ENCODE data around the gene IL17B.
A peak's percentile ranks its signal among the peaks of the same experiment; 100 is the strongest.

Gene IL17B

DNA sequence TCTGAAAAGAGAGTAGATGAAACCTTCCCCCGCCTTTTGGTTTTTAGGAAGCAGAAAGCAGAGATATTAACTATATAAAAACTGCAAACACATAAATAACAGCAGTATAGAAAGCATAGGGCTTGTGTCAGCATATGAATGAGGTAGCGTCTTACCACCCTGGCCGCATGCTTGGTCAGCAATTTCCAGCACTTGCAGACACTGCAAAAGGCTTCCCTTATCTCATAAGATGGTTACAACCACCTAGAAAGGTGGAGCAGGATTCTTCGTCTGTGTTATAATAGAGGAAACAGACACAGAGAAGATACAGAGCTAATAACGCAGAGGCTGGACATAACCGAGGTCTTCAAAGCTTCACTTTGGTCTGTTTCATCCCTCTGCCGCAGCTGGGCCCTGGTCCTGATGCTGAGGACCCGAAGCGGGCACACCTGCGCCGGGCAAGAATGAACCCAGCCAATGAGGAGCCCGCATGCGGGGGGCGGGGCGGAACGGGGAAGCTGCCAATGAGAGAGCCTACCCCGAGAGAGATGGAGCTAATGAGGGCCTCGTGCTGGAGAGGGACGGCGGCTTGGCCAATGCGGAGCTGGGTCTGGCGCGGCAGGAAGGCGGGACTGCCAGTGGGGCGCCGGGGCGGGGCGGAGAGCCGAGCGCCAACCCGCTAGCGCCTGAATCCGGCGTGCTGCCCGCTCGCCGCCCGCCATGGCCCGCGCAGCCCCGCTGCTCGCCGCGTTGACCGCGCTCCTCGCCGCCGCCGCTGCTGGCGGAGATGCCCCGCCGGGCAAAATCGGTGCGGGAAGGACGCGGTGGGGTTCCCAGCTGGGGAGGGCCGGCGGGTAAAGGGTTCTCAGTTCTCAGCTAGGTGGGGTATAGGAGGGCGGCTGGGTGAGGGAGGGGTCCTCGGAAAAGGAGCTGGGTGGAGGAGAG is 21.5 kb downstream of the IL17B start, which contains the start of gene PCYOX1L:
Gene PCYOX1L (plus strand): TSS at position 677 of the 924 bp plus-strand sequence. CDS start 23 bp downstream, at position 700.
- DNase-seq (ENCODE audit: low read depth, low spot score), result peak; percentile 86

DNA sequence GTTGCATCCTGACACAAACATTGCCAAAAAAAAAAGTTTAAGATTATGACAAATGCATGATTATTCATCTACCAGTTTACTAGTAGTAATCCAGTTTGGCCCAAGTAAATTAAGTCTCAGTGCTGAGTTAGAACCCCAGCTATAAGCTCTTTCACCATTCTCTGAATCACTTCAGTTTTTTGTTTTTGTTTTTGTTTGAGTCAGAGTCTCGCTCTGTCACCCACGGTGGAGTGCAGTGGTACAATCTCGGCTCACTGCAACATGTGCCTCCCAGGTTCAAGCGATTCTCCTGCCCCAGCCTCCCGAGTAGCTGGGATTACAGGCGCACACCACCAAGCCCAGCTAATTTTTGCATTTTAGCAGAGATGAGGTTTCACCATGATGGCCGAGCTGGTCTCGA is 22.7 kb downstream of the IL17B start:
- no peak for DNase-seq (ENCODE audit: low read depth, low spot score)

DNA sequence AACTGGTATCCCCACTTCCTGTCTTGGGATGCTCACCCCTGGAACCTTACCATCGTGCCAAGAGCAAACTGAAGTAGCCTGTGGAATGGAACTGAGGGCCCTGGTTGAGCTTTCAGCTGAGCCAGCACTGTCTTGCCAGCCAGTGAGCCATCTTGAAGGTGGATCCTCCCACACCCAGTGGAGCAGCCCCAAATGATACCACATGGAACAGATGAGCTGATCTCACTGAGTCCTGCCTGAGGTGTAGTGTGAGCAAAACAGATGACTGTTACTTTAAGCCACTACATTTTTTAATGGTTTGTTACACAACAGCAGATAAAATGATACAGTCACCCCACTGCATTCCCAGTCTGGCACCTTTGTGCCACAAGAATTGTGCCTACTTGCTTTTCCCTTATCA is 23.4 kb downstream of the IL17B start:
- no peak for DNase-seq (ENCODE audit: low read depth, low spot score)

DNA sequence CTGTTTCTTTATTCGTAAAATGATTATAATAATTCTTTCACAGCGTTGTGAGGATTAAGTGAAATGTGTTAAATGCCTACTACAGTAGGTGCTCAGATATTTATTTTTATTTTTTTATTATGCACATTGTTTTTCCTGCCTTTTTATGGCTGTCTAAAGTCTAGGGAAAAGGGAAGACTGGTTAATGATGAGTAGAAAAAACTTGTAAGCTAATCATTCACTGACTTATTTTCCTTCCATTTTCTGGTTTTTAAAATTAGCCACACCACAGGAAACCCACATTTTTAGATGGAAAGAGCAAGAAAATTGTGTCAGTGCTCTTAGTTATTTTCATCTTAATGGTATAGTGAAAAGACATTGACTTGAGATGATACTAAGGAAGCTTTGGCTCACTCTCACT is 25.2 kb downstream of the IL17B start:
- DNase-seq (ENCODE audit: low read depth, low spot score), result no peak

DNA sequence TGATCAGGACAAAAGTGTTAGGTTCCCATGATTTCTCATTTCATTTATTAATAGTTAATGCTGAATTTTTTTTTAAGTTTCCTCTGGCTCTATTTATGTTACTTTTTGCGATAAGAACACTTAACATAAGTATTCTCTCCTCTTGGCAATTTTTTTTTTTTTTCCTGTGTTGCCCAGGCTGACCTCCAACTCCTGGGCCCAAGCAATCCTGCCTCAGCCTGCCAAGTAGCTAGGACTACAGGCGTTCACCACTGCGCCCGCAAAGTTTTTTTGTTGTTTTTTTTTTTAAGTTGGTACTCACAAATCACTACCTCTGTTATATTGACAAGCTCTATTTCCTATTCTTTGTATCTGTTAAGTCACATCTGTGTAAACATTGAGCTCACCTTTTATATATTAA is 26.9 kb downstream of the IL17B start:
- no peak for DNase-seq (ENCODE audit: low read depth, low spot score)

DNA sequence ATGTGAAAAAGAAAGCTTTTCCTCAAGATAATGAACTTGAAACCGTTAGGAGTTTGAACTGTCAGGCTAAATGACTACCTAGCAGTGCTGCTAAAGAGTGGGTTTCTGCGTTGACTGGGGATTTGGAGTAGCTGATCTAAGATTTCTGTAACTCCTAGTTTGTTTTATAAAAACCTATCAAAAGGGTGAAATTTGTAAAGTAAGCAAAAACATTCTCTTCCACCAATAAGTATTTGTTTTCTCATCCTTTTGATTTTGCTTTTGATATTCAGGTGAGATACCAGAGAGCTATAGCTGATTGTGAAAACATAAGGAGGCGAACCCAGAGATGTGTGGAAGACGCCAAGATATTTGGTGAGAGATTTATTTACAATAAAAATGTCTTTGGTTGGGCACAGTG is 29.7 kb downstream of the IL17B start:
- no peak for DNase-seq (ENCODE audit: low read depth, low spot score)

DNA sequence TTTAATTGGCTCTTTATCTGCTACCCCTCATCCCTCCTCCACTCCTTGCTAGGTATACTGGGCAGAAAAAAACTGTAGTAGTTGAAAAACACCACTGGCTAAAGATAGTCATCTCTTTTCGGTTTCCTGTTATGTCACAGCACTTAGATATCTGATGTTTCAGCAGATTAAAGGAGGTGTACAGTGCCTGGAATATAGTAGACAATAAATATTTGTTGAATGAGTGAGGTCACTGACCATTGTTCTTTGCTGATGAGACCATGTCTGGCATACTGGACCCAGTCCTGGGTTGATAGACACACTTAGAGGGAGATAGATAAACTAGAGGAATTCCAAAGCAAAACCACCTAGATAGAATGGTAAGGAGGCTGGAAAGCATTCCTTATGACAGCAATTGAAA is 30.6 kb downstream of the IL17B start:
- no peak for DNase-seq (ENCODE audit: low read depth, low spot score)

DNA sequence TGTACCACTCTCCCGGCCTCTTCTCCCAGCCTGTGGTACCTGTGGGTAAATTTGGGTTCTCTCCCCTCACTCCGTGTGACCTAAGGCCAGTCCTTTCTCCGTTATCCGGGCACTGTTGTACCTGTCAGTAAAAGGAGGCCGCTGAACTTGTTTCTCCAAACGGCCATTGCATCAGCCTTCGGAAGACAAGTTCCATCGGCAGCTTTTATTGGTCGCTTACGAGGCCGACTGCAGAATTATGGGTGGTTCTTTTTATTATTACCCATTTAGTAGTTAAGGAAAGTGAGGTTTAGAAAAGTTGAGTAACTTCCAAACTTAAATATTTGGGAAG is 33.2 kb downstream of the IL17B start:
- no peak for DNase-seq (ENCODE audit: low read depth, low spot score)

DNA sequence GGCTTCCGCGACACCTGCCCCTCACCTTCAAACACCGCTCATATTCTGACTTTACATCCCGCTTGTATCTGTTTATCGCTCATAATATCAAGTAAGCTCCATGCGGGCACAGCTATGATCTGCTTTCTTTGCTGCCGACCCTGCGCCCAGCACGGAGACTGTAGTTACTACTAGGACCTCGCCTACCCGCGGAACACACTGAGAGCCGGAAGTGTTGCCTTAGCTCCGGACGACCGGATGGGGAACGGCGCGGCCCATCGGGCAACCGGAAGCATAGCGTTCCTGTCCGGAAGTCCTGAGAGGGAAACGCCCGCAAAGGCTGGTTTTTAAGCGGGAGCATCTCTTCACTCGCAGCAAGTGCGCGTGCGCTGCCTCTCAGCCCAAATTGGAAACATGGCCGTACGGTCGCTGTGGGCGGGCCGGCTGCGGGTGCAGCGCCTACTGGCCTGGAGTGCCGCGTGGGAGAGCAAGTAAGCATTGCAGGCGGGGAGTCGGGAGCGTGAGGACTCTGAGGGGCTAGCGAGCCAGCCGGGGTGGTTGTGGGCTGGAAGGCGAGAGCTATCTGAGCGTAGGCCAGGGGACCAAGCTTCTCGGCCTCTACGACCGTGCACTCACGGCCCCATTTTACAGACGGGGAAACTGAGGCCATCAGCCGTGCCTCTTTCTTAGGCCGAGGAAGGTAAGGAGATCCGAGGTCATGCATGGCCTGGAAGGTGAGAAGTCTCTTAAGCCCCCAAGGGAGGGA is 33.8 kb downstream of the IL17B start, which contains the start of gene GRPEL2:
Gene GRPEL2 (plus strand): TSS at position 353 of the 745 bp plus-strand sequence. CDS start 41 bp downstream, at position 394.
- DNase-seq (ENCODE audit: low read depth, low spot score), result peak; percentile 90

DNA sequence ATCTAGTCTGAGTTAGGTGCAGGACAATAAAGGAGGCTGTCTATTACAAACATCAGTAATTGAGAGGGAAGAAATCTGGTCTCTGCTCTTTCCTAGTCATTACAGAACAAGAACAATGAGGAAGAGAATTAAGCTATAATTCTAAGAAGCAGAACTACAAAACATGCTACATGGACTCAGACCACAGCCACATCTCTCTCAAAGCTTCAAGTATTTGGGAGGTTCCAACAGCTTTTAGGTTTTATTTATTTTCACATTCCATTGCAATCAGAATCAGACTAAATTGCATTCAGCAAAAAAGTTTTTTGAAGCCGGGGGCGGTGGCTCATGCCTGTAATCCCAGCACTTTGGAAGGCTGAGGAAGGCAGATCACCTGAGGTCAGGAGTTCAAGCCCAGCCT is 34.9 kb downstream of the IL17B start:
- no peak for DNase-seq (ENCODE audit: low read depth, low spot score)

DNA sequence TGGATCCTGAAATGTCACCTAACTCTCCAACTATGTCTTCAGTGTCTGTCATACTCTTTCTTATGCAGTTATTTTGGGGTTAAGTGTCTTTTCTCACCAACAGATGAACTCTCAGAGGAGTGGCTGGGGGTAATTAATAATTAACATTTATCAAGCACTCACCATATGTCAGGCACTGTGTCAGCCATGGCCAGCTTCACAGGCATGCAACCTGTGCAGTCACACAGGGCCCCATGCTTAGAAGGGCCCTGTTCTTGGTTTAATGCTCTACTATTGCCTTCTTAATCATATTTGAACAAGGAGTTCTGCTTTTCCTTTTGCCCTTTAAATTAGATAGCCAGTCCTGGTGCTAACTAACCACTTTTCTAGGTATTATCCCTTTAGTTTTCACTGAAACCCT is 37.2 kb downstream of the IL17B start:
- DNase-seq (ENCODE audit: low read depth, low spot score), result no peak

DNA sequence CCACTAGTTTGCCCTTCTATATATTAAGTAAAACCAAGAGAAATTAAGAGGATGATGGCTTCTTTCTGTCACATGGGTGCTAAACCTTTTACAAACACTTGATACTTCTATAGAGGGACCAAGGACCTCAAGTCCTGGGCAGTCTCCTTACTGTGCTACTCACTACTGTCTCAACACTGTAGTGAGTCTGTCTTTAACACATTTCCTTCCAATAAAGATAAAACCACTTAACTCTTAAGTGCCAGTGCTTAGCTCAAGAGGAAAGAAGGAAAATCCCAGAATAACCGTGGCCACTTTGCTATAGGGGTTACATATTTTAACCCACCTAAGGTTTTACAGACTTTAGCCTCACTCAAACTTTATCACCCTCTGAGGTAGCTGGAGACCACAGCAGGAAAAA is 38.2 kb downstream of the IL17B start:
- DNase-seq (ENCODE audit: low read depth, low spot score), result no peak

DNA sequence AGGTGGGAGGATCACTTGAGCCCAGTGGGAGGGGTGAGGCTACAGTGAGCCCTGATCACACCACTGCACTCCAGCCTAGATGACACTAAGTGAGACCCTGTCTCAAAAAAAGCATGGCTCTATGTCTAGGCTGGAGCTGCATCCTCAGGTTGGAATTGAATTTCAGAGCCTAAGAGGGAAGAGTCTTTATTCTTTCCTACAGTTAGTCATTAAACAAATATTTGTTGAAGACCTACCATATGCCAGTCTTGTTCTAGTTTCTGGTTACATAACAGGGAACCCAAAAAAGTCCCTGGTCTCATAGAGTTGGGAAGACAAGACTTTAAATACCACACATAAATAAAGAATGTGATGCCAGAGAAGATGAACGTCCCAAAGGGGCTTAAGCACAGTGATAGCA is 40.7 kb downstream of the IL17B start:
- no peak for DNase-seq (ENCODE audit: low read depth, low spot score)

DNA sequence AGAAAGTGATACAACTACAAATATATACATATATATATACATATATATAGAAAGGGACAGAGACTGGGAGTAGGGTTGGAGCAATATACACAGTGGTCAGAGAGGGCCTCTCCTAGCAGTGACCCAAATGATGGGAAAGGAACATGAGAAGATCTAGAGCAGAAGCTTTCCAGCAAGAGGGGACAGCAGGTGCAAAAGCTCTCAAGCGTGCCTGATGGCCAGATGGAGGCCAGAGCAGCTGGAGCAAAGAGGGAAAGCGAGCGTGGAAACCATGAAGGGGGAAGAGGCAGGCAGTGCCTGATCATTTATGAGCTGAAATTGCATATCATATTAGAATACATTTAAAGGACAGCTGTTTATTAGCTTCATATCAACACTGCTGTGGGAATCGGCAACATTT is 41.4 kb downstream of the IL17B start:
- no peak for DNase-seq (ENCODE audit: low read depth, low spot score)

DNA sequence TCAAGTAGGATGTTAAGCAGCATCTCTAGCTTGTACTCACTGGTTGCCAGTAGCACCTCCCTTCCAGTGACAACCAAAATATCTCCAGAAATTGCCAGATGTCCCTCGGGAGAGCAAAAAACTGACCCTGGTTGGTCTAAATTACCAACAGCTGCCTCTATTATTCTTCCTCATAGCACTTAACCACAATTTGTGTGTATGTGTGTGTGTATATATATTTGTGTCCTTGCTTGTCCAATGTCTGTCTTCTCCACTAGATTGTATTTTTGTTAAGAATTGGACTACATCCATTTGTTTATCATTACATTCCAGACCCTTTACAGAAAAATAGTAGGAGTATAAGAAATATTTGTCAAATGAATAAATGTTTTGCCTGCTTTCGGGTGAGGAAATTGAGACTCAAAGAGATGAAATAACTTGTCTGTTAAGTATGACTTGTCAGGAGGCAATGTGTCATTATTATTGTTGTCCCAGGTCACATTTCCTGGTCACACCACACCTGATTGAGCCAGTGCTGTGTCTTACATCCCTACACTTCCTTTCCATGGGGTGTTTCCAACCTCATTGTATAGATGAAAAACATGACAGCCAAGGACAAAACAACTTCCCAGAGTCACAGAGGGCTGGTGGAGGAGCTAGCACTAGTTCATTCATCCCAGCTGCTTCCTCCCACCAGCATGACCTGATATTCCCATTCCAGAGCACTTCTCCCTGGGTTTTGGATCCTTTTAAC is 45.2 kb downstream of the IL17B start:
- DNase-seq (ENCODE audit: low read depth, low spot score), result no peak

DNA sequence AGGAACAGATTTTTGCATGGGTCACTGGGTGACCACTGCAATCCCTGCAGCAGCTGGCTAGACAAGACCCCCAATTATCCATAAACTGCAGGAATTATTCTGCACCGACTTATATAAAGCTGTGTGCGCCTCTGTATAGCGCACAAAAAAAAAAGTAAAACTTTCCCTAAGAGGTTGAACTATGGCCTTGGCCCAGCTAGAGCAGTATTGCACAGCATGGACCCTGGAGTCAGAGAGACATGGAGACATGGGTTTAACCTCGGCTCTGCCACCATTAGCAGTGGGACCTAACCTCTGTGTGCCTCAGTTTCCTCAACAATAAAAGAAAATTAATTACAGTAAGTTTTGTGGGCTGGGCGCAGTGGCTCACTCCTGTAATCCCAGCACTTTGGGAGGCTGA is 50.9 kb downstream of the IL17B start:
- no peak for DNase-seq (ENCODE audit: low read depth, low spot score)

DNA sequence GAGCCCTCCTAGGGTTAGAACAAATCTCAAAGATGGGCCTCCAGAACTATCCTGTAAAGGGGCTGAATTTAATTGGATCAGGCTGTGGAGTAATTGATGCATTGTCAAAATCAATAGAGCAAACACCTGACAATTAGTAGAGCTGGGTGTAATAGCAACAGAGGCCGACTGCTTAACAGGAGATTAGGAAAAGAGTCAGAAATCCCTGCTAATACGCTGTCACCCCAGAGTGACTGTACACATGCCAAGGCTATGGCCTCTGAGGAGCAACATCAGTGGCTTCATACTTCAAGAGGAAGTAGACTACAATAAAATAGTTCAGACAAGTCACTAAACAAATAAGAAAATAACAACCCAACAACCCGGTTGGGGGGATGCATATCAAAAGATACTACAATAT is 52.5 kb downstream of the IL17B start:
- DNase-seq (ENCODE audit: low read depth, low spot score), result no peak

DNA sequence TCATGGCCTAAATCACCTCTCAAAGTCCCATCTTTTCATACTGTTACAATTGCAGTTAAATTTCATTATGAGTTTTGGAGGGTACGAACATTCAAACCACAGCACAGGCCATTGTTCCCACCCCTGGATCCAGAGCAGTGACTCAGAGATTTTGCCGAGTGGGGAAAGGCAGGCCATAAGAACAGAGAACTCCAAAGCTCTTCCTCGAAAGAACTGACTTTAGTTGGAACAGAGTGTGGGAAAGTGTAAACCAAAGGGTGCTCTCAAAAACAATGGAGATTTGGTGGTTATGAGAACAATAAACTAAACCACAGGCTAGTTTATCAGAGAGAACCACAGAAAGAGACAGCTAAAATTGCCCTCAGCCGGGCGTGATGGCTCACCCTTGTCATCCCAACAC is 53.2 kb downstream of the IL17B start:
- no peak for DNase-seq (ENCODE audit: low read depth, low spot score)

DNA sequence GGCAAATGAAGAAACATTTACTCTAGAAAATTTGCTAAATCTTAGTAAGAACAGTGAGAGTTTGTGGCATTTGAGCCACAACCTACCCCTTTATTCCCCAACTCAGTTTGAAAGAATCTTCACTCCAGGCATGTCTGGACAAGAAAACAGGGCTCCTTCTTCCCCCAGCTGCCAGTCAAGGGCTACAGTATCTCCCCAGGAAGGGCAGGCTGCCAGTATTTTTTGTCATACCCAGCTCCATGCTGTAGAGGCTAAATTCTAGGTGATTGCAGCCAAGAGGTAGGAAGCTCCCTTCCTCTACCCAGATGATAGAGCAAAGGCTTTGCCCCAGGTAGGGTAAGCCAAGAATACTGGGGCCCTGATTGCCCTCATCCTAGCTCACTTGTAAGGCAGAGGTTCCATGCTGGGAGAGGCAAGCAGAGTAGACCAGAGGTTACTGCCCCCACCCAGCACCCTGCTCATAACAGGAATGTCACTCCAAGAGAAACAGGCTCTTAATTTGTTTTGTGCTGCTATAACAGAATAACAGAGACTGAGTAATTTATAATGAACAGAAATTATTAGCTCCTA is 53.8 kb downstream of the IL17B start:
- DNase-seq (ENCODE audit: low read depth, low spot score), result no peak

DNA sequence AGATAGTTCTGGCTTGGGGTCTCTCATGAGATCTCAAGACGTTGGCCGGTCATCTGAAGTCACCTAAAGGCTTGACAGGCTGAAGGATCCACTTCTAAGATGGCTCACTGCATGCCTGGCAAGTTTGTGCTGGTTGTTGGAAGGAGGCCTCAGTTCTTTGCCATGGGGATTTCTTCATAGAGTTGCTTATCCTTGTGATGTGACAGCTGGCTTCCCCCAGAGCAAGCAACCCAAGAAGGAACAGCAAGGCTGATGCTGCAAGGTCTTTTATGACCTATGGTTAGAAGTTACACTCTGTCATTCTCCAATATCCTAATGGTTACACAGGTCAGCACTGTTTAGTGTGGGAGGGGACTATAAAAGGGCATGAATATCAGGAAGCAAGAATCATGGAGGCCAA is 54.5 kb downstream of the IL17B start:
- DNase-seq (ENCODE audit: low read depth, low spot score), result no peak
